Measurements from ENCODE around the gene LSR. TPM values are rescaled to one million over a fixed set of nuclear protein-coding genes. Genes with fewer than 3 reads are reported as not detected.
A peak's percentile ranks its signal among the peaks of the same experiment; 100 is the strongest.

Gene LSR
- total RNA-seq, 1 experiment from 2014 or later: 172 TPM

DNA sequence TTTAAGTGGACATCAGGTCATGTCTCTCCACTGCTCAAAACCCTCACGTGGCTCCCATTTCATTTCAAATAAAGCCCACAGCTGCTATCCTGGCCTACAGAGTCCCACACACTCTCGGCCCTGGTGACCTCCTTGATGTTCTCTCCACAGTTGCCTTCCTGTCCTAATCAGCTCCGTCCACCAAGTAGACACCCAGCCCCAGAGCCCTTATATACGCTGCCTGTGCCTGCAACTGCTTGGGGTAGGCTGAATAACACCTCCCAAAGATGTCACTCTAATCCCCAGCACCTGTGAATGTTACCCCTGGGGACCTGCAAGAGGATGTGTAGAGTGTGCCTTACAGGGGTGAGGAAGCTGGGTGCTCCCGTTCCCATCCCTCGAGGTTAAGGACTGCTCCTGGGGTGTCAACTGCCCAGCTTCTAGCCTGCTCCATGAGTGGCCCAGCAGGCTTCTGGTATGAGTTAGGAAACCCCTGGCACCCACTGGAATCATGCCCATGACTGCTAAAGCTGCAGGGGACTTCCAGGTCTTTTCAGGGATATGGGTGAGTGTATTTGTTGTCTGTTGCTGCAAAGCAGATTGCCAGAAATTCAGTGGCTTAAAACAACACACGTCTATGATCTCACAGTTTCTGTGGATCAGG, 26.3 kb upstream of the LSR start:
- Mint-ChIP-seq H3K4me3 (ENCODE audit: unreplicated experiment) (no peak overlapping the region), H3K27ac (ENCODE audit: unreplicated experiment) (no peak overlapping the region), H3K36me3 (ENCODE audit: insufficient read depth, unreplicated experiment) (no peaks in the 10 kb centered on the region), H3K27me3 (ENCODE audit: insufficient read depth, unreplicated experiment) (no peaks in the 10 kb centered on the region), H3K4me1 (ENCODE audit: low read depth, unreplicated experiment) (peaks cover 16% of the 10 kb centered on the region), H3K9me3 (ENCODE audit: unreplicated experiment) (peaks cover 13% of the 10 kb centered on the region)
- no peaks in the 10 kb centered on the region for H3K36me3 ChIP-seq (ENCODE audit: control insufficient read depth, insufficient read depth, low read length)
- intact Hi-C loops (cut with micrococcal nuclease; ENCODE audit: unreplicated experiment): no loop called here
- no peak overlapping the region for H3K4me3 ChIP-seq (ENCODE audit: low read depth, low read length)
- CTCF ChIA-PET: no interaction called here
- no TSS peak for BruUV-seq (replicated peaks)
- TF ChIP-seq, protein P1, sequence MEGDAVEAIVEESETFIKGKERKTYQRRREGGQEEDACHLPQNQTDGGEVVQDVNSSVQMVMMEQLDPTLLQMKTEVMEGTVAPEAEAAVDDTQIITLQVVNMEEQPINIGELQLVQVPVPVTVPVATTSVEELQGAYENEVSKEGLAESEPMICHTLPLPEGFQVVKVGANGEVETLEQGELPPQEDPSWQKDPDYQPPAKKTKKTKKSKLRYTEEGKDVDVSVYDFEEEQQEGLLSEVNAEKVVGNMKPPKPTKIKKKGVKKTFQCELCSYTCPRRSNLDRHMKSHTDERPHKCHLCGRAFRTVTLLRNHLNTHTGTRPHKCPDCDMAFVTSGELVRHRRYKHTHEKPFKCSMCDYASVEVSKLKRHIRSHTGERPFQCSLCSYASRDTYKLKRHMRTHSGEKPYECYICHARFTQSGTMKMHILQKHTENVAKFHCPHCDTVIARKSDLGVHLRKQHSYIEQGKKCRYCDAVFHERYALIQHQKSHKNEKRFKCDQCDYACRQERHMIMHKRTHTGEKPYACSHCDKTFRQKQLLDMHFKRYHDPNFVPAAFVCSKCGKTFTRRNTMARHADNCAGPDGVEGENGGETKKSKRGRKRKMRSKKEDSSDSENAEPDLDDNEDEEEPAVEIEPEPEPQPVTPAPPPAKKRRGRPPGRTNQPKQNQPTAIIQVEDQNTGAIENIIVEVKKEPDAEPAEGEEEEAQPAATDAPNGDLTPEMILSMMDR (IDR thresholded peaks at IDR 0.05; ENCODE audit: insufficient read depth in 1 of 2, low read depth in 1 of 2, low read length in 1 of 2, severe bottlenecking in 1 of 2, unreplicated experiment in 1 of 2): no peak
- peaks cover 15% of the 10 kb centered on the region for H3K4me1 ChIP-seq
- POLR2A ChIA-PET: no interaction called here
- peaks cover 11% of the 10 kb centered on the region; the same call in 1 of the 2 replicates for H3K9me3 ChIP-seq
- DNase-seq: peak in 1 of 2 experiments; percentile 14
- no peaks in the 10 kb centered on the region; the same call in 1 of the 2 replicates for H3K27me3 ChIP-seq (replicated peaks; ENCODE audit: control insufficient read depth, insufficient read depth, low read length)

DNA sequence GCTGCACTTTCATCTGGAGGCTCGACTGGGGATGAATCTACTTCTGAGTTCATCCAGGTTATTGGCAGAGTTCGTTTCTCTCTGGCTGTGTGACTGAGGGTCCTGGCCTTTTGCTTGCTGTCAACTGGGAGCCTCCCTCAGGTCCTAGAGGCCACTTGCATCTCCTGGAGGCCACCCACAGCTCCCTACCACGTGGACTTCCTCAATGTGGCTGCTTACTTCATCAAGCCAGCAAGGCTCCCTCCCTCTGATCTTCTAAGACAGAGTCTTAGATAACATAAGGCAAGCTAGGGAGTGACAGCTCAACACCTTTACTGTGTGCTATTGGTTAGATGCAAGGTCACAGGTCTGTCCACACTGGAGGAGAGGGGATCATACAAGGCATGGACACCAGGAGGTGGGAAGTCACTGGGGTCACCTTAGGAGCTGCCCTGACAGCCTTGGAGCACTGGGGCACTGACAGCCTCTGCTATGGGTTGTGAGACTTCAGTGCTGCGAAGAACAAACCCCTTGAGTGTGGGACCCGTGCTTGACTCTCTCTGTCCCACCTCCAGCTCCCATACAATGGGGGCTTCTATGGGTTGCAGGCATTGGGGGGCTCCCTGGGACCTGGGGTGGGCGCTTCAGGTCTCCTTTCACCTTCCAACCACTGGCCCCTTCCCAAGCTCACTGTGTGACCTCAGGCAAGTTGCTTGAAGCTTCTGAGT, 25.6 kb upstream of the LSR start:
- Histone ChIP-seq H3K9me3 (peaks cover 11% of the 10 kb centered on the region; the same call in 1 of the 2 replicates), H3K4me3 (ENCODE audit: low read depth, low read length) (no peak overlapping the region), H3K27me3 (replicated peaks; ENCODE audit: control insufficient read depth, insufficient read depth, low read length) (no peaks in the 10 kb centered on the region; the same call in 1 of the 2 replicates), H3K36me3 (ENCODE audit: control insufficient read depth, insufficient read depth, low read length) (no peaks in the 10 kb centered on the region), H3K4me1 (peaks cover 15% of the 10 kb centered on the region)
- peaks cover 11% of the 10 kb centered on the region for H3K9me3 Mint-ChIP-seq (ENCODE audit: unreplicated experiment)
- H3K27me3 Mint-ChIP-seq (ENCODE audit: insufficient read depth, unreplicated experiment): no peaks in the 10 kb centered on the region
- POLR2A ChIA-PET: no interaction called here
- H3K27ac Mint-ChIP-seq (ENCODE audit: unreplicated experiment): no peak overlapping the region
- intact Hi-C loops (cut with micrococcal nuclease; ENCODE audit: unreplicated experiment): no loop called here
- CTCF ChIA-PET: no interaction called here
- no TSS peak for BruUV-seq (replicated peaks)
- peaks cover 16% of the 10 kb centered on the region for H3K4me1 Mint-ChIP-seq (ENCODE audit: low read depth, unreplicated experiment)
- H3K36me3 Mint-ChIP-seq (ENCODE audit: insufficient read depth, unreplicated experiment): no peaks in the 10 kb centered on the region
- DNase-seq: peak in 1 of 2 experiments; percentile 24
- TF ChIP-seq, protein P1 (IDR thresholded peaks at IDR 0.05; ENCODE audit: insufficient read depth in 1 of 2, low read depth in 1 of 2, low read length in 1 of 2, severe bottlenecking in 1 of 2, unreplicated experiment in 1 of 2): no peak
- no peak overlapping the region for H3K4me3 Mint-ChIP-seq (ENCODE audit: unreplicated experiment)

DNA sequence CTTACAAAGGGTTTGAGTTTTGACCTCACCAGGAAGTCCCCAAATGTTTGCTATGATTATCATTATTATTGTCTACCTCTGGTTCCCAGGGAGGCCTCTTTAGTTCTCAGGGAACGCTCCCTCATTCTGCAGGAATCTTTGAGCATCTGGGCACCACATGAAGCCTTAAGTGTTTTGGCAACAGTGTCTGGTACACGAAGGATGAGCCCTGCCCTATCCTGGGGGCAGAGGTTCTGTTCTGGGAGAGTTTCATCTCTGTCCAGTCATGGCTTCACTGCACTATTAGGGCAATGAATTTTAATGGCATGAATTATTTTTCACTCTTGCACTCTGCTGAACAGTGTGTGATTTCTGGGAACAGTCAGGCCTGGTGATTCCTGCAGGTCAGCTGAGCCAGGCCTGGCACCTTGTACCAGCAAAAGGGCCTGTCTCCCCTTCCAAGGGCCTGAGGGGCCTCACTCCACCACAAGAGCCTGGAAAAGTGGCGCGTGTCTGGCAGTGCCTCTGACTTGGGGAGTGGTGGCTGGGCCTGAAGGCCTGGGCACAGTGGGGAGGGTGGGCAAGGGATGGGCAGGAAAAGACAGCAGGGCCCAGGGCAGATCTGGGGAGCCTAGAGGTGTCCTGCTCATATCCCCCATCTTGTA, 24.8 kb upstream of the LSR start:
- intact Hi-C loops (cut with micrococcal nuclease; ENCODE audit: unreplicated experiment): no loop called here
- no TSS peak for BruUV-seq (replicated peaks)
- TF ChIP-seq, protein P1 (IDR thresholded peaks at IDR 0.05; ENCODE audit: insufficient read depth in 1 of 2, low read depth in 1 of 2, low read length in 1 of 2, severe bottlenecking in 1 of 2, unreplicated experiment in 1 of 2): no peak
- POLR2A ChIA-PET: no interaction called here
- H3K27me3 ChIP-seq (replicated peaks; ENCODE audit: control insufficient read depth, insufficient read depth, low read length): no peaks in the 10 kb centered on the region; the same call in 1 of the 2 replicates
- H3K4me1 ChIP-seq: peaks cover 15% of the 10 kb centered on the region
- peaks cover 16% of the 10 kb centered on the region for H3K4me1 Mint-ChIP-seq (ENCODE audit: low read depth, unreplicated experiment)
- H3K36me3 Mint-ChIP-seq (ENCODE audit: insufficient read depth, unreplicated experiment): no peaks in the 10 kb centered on the region
- H3K4me3 ChIP-seq (ENCODE audit: low read depth, low read length): no peak overlapping the region
- no peak overlapping the region for H3K4me3 Mint-ChIP-seq (ENCODE audit: unreplicated experiment)
- no peaks in the 10 kb centered on the region for H3K27me3 Mint-ChIP-seq (ENCODE audit: insufficient read depth, unreplicated experiment)
- no peak for DNase-seq
- H3K9me3 Mint-ChIP-seq (ENCODE audit: unreplicated experiment): peaks cover 10% of the 10 kb centered on the region
- H3K36me3 ChIP-seq (ENCODE audit: control insufficient read depth, insufficient read depth, low read length): no peaks in the 10 kb centered on the region
- H3K27ac Mint-ChIP-seq (ENCODE audit: unreplicated experiment): no peak overlapping the region
- peaks cover 9% of the 10 kb centered on the region; the same call in 1 of the 2 replicates for H3K9me3 ChIP-seq
- CTCF ChIA-PET: no interaction called here
